CD14-positive monocyte (primary cell): ENCODE measurements around the gene SLCO3A1. TPM values are rescaled to one million over a fixed set of nuclear protein-coding genes. Genes with fewer than 3 reads are reported as not detected.

ENCODE experiments used
- DNase-seq, 3 donors: peaks; one replicate each; pipeline ENCODE4 v3.0.0-alpha.2; 2011 to 2022
- H2AFZ ChIP-seq: 2 replicates; pipeline ENCODE4 v1.6.0; 2012; ENCODE audit warnings: mild to moderate bottlenecking, low read depth, low read length, inconsistent platforms; ENCODE audit not compliant: insufficient read depth, poor library complexity, severe bottlenecking
- H3K27ac ChIP-seq, 2 donors: 1 replicate in 1 of 2; 2 replicates in 1 of 2; pipeline ENCODE4 v1.5.1; 2012 to 2013; ENCODE audit warnings: low read length in 2 of 2, control low read depth in 1 of 2, inconsistent platforms in 1 of 2, low read depth in 1 of 2, mild to moderate bottlenecking in 1 of 2
- H3K27me3 ChIP-seq, 2 donors: one replicate each; pipeline versions ENCODE4 v1.6.0 to v1.6.1; 2011 to 2013; ENCODE audit warnings: low read length in 2 of 2; ENCODE audit not compliant: control insufficient read depth in 2 of 2, insufficient read depth in 2 of 2
- H3K36me3 ChIP-seq, 2 donors: replicated peaks in 1 of 2; 1 replicate in 1 of 2; 2 replicates in 1 of 2; pipeline versions ENCODE4 v1.5.1 to v1.6.1; 2012 to 2013; ENCODE audit warnings: low read length in 2 of 2, control low read depth in 1 of 2, inconsistent platforms in 1 of 2, mild to moderate bottlenecking in 1 of 2; ENCODE audit not compliant: insufficient read depth in 2 of 2, control insufficient read depth in 1 of 2
- H3K4me1 ChIP-seq, 2 donors: 1 replicate in 1 of 2; 2 replicates in 1 of 2; pipeline versions ENCODE4 v1.5.1 to v1.6.1; 2012 to 2013; ENCODE audit warnings: low read length in 2 of 2, control low read depth in 1 of 2, inconsistent platforms in 1 of 2, mild to moderate bottlenecking in 1 of 2, moderate library complexity in 1 of 2; ENCODE audit not compliant: insufficient read depth in 2 of 2, control insufficient read depth in 1 of 2
- H3K4me2 ChIP-seq: replicated peaks from 2 replicates; pipeline ENCODE3; 2012; ENCODE audit warnings: low read length, moderate library complexity, mild to moderate bottlenecking; ENCODE audit not compliant: poor library complexity, severe bottlenecking; ENCODE audit errors: extremely low read depth
- H3K4me3 ChIP-seq, 3 experiments: fragments of 200-600 bp in 1 of 3; sonication (generic) in 1 of 3; replicated peaks in 1 of 3; 1 replicate in 2 of 3; 2 replicates in 1 of 3; pipeline ENCODE4 v1.5.1; 2011 to 2013; ENCODE audit warnings: low read length in 3 of 3, mild to moderate bottlenecking in 3 of 3, control low read depth in 2 of 3, low read depth in 2 of 3, inconsistent platforms in 1 of 3, moderate library complexity in 1 of 3
- H3K79me2 ChIP-seq: 2 replicates; pipeline ENCODE4 v1.6.0; 2012; ENCODE audit warnings: mild to moderate bottlenecking, control low read depth, inconsistent platforms, low read length, moderate library complexity; ENCODE audit not compliant: insufficient read depth
- H3K9ac ChIP-seq: 2 replicates; pipeline ENCODE4 v1.6.0; 2017; ENCODE audit warnings: low read length, mild to moderate bottlenecking; ENCODE audit not compliant: insufficient read depth, poor library complexity, severe bottlenecking
- H3K9me3 ChIP-seq, 2 donors: replicated peaks in 1 of 2; 1 replicate in 1 of 2; 2 replicates in 1 of 2; pipeline versions ENCODE4 v1.5.1 to v1.6.1; 2012 to 2013; ENCODE audit warnings: low read length in 2 of 2, control low read depth in 1 of 2; ENCODE audit not compliant: control insufficient read depth in 1 of 2, insufficient read depth in 1 of 2
- H4K20me1 ChIP-seq: 2 replicates; pipeline ENCODE4 v1.6.0; 2012; ENCODE audit warnings: mild to moderate bottlenecking, low read length, control low read depth, moderate library complexity; ENCODE audit not compliant: insufficient read depth
- H3K27ac Mint-ChIP-seq, 7 donors: one replicate each; pipeline ENCODE4 v1.8.0; 2020; ENCODE audit warnings: mild to moderate bottlenecking in 7 of 7, mixed read lengths in 7 of 7, moderate library complexity in 6 of 7, inconsistent platforms in 2 of 7
- H3K27me3 Mint-ChIP-seq, 3 donors: one replicate each; pipeline ENCODE4 v1.8.0; 2021 to 2022; ENCODE audit warnings: low read depth in 3 of 3, mild to moderate bottlenecking in 3 of 3, mixed read lengths in 3 of 3, moderate library complexity in 3 of 3, inconsistent platforms in 1 of 3
- H3K36me3 Mint-ChIP-seq, 2 donors: one replicate each; pipeline ENCODE4 v1.8.0; 2020; ENCODE audit warnings: mixed read lengths in 2 of 2, inconsistent platforms in 1 of 2, mild to moderate bottlenecking in 1 of 2
- H3K4me1 Mint-ChIP-seq: one replicate; pipeline ENCODE4 v1.8.0; 2020; ENCODE audit warnings: mild to moderate bottlenecking, mixed read lengths
- H3K4me3 Mint-ChIP-seq, 2 donors: one replicate each; pipeline ENCODE4 v1.8.0; 2020; ENCODE audit warnings: mild to moderate bottlenecking in 2 of 2, mixed read lengths in 2 of 2, moderate library complexity in 1 of 2
- H3K9me3 Mint-ChIP-seq, 7 donors: one replicate each; pipeline ENCODE4 v1.8.0; 2020 to 2022; ENCODE audit warnings: mixed read lengths in 7 of 7, mild to moderate bottlenecking in 6 of 7, moderate library complexity in 6 of 7, inconsistent platforms in 2 of 7
- CTCF ChIP-seq: fragments of 200-600 bp; IDR thresholded peaks from one replicate; pipeline ENCODE4 v1.8.0; 2022; ENCODE audit warnings: antibody characterized with exemption, mild to moderate bottlenecking
- WGBS: methylation state at CpG from one replicate; pipeline ENCODE4 v1.1.5; 2013; ENCODE audit warnings: missing lambda C conversion rate; ENCODE audit not compliant: insufficient coverage; 5-methylcytosine and 5-hydroxymethylcytosine counted together
- intact Hi-C, 2 donors: fragments of 100-400 bp; cut with micrococcal nuclease; formaldehyde crosslinking; loops; one replicate each; pipeline versions ENCODE4 v1.15.0 to v1.15.1; 2023
- polyA plus RNA-seq, 3 donors: library from polyadenylated mRNA; depleted of rRNA in 1 of 3; unstranded in 2 of 3; stranded (reverse) in 1 of 3; fragments of 300-500 nt in 2 of 3; fragments of >200 nt in 1 of 3; fragmentation: Illumina TruSeq in 2 of 3; gene quantifications; 1 replicate in 2 of 3; 2 replicates in 1 of 3; pipeline ENCODE4 v1.2.3, GENCODE V29; 2012 to 2021

Gene SLCO3A1
- polyA plus RNA-seq, 3 donors, result 53.7 to 76.2 (median 62.8) TPM

GRCh38 chr15:91813924-91814323 lies 39.6 kb upstream of the SLCO3A1 start:
- H3K4me1 Mint-ChIP-seq, result no peaks in the 10 kb centered on the region
- Histone ChIP-seq H3K27ac (no peak overlapping the region), H3K36me3 (no peaks in the 10 kb centered on the region), H3K4me2 (no peak overlapping the region), H3K4me1 (no peaks in the 10 kb centered on the region), H4K20me1 (no peaks in the 10 kb centered on the region), H3K9ac (no peak overlapping the region), H3K9me3 (peaks cover 10 to 13% of the 10 kb centered on the region in 2 donors), H2AFZ (no peak overlapping the region), H3K79me2 (no peaks in the 10 kb centered on the region), H3K4me3 (no peak overlapping the region), H3K27me3 (no peaks in the 10 kb centered on the region)
- intact Hi-C loops, result no loop called here
- H3K27ac Mint-ChIP-seq, result no peak overlapping the region
- peaks cover 7 to 43% (median 20%) of the 10 kb centered on the region in 7 donors for H3K9me3 Mint-ChIP-seq
- TF ChIP-seq CTCF, result no peak
- no peak for DNase-seq
- H3K36me3 Mint-ChIP-seq, result no peaks in the 10 kb centered on the region
- no peak overlapping the region for H3K4me3 Mint-ChIP-seq
- peaks cover 0 to 2% (median 0%) of the 10 kb centered on the region in 3 donors for H3K27me3 Mint-ChIP-seq
- WGBS, result no CpG with 5 or more reads among the region's 2 CpGs

GRCh38 chr15:91816942-91817341 lies 36.6 kb upstream of the SLCO3A1 start:
- intact Hi-C loops, result no loop called here
- DNase-seq, result no peak
- Mint-ChIP-seq H3K4me1 (no peaks in the 10 kb centered on the region), H3K36me3 (no peaks in the 10 kb centered on the region), H3K4me3 (no peak overlapping the region), H3K9me3 (peaks cover 5 to 34% (median 13%) of the 10 kb centered on the region in 7 donors), H3K27me3 (peaks cover 0 to 2% (median 0%) of the 10 kb centered on the region in 3 donors), H3K27ac (no peak overlapping the region)
- Histone ChIP-seq H3K4me2 (no peak overlapping the region), H3K4me1 (no peaks in the 10 kb centered on the region), H3K4me3 (no peak overlapping the region), H4K20me1 (no peaks in the 10 kb centered on the region), H3K79me2 (no peaks in the 10 kb centered on the region), H3K9ac (no peak overlapping the region), H2AFZ (no peak overlapping the region), H3K36me3 (no peaks in the 10 kb centered on the region), H3K27me3 (no peaks in the 10 kb centered on the region), H3K9me3 (peaks cover 10% of the 10 kb centered on the region in 2 donors), H3K27ac (no peak overlapping the region)
- TF ChIP-seq CTCF, result no peak
- WGBS, result no CpG with 5 or more reads among the region's 3 CpGs
